ENCODE results near the gene RNF14. TPM values are rescaled to one million over a fixed set of nuclear protein-coding genes. Genes with fewer than 3 reads are reported as not detected.
A peak's percentile ranks its signal among the peaks of the same experiment; 100 is the strongest.

The RNF14 gene
- total RNA-seq, 4 donors from 2014 or later, result 72.6 to 115 (median 96.9) TPM

- 93 to 94% methylated on average over 6 of the region's 6 CpGs for WGBS, 2 donors (ENCODE audit: low coverage in 1 of 2)
- Histone ChIP-seq H3K27ac (no peak overlapping the region), H3K36me3 (peaks cover 12 to 92% of the 10 kb centered on the region in 2 donors), H3K9me3 (no peaks in the 10 kb centered on the region), H3K27me3 (no peaks in the 10 kb centered on the region), H3K4me1 (peaks cover 0 to 64% (median 4%) of the 10 kb centered on the region in 3 donors), H3K4me3 (no peak overlapping the region)
- TF ChIP-seq POLR2AphosphoS5 (IDR thresholded peaks at IDR 0.05) (no peak), CTCF (IDR thresholded peaks at IDR 0.05) (no peak), POLR2A (IDR thresholded peaks at IDR 0.05) (no peak), EP300 (IDR thresholded peaks at IDR 0.05) (no peak)
- no peak for ATAC-seq
Observed at GRCh38 chr5:141976176-141976575, 7.3 kb downstream of the RNF14 start.

- Histone ChIP-seq H3K4me3 (no peak overlapping the region), H3K27me3 (no peaks in the 10 kb centered on the region), H3K4me1 (peaks cover 0 to 43% (median 4%) of the 10 kb centered on the region in 3 donors), H3K36me3 (peaks cover 12 to 95% of the 10 kb centered on the region in 2 donors), H3K9me3 (no peaks in the 10 kb centered on the region), H3K27ac (peak overlapping the region in 1 of 4 donors; percentile 44)
- no peak for TF ChIP-seq POLR2AphosphoS5 (IDR thresholded peaks at IDR 0.05)
- TF ChIP-seq POLR2A (IDR thresholded peaks at IDR 0.05), result no peak
- TF ChIP-seq EP300 (IDR thresholded peaks at IDR 0.05), result no peak
- no peak for TF ChIP-seq CTCF (IDR thresholded peaks at IDR 0.05)
- ATAC-seq, result no peak
Observed at GRCh38 chr5:141978389-141978788, 9.5 kb downstream of the RNF14 start.

GRCh38 chr5:141982626-141983025 lies 13.7 kb downstream of the RNF14 start:
- no peak overlapping the region for H3K27ac ChIP-seq
- no peaks in the 10 kb centered on the region for H3K27me3 ChIP-seq
- WGBS, 2 donors (ENCODE audit: low coverage in 1 of 2), result 46% methylated on average over 2 of the region's 2 CpGs; no CpG with 5 or more reads in 1 of the 2 donors
- ATAC-seq, result no peak
- peaks cover 0 to 13% (median 0%) of the 10 kb centered on the region in 3 donors for H3K4me1 ChIP-seq
- H3K4me3 ChIP-seq, result no peak overlapping the region
- H3K9me3 ChIP-seq, result no peaks in the 10 kb centered on the region
- no peak for TF ChIP-seq CTCF (IDR thresholded peaks at IDR 0.05)
- TF ChIP-seq POLR2AphosphoS5 (IDR thresholded peaks at IDR 0.05), result no peak
- TF ChIP-seq EP300 (IDR thresholded peaks at IDR 0.05), result no peak
- TF ChIP-seq POLR2A (IDR thresholded peaks at IDR 0.05), result no peak
- peaks cover 25 to 96% of the 10 kb centered on the region in 2 donors for H3K36me3 ChIP-seq

GRCh38 chr5:141986072-141986471 lies 17.2 kb downstream of the RNF14 start:
- Histone ChIP-seq H3K9me3 (no peaks in the 10 kb centered on the region), H3K4me1 (peaks cover 0 to 8% (median 0%) of the 10 kb centered on the region in 3 donors), H3K27me3 (no peaks in the 10 kb centered on the region), H3K4me3 (no peak overlapping the region), H3K36me3 (peaks cover 21 to 98% of the 10 kb centered on the region in 2 donors), H3K27ac (no peak overlapping the region)
- no peak for ATAC-seq
- no peak for TF ChIP-seq EP300 (IDR thresholded peaks at IDR 0.05)
- no peak for TF ChIP-seq CTCF (IDR thresholded peaks at IDR 0.05)
- TF ChIP-seq POLR2AphosphoS5 (IDR thresholded peaks at IDR 0.05), result no peak
- TF ChIP-seq POLR2A (IDR thresholded peaks at IDR 0.05), result no peak

- H3K27ac ChIP-seq, result no peak overlapping the region
- WGBS, 2 donors (ENCODE audit: low coverage in 1 of 2), result 4 to 30% methylated on average over 1 of the region's 1 CpG
- TF ChIP-seq EP300 (IDR thresholded peaks at IDR 0.05), result no peak
- no peaks in the 10 kb centered on the region for H3K27me3 ChIP-seq
- H3K4me1 ChIP-seq, result peaks cover 0 to 16% (median 5%) of the 10 kb centered on the region in 3 donors
- no peak overlapping the region for H3K4me3 ChIP-seq
- no peak for ATAC-seq
- H3K9me3 ChIP-seq, result no peaks in the 10 kb centered on the region
- H3K36me3 ChIP-seq, result peaks cover 16 to 85% of the 10 kb centered on the region in 2 donors
Observed at GRCh38 chr5:141989720-141990119, 20.8 kb downstream of the RNF14 start.

Measured in gastroesophageal sphincter (tissue), 4 donors.